ENCODE results near the gene GLDN.

The GLDN gene

GRCh38 chr15:51341366-51342226, at the start of gene GLDN:
Gene GLDN, plus strand, starts transcription at chr15:51341655. Its CDS starts 30 bp downstream, at chr15:51341685.
- peak; percentile 66 for DNase-seq

GRCh38 chr15:51298620-51299019, 42.8 kb upstream of the GLDN start:
- DNase-seq: no peak

- DNase-seq: no peak
Measured at GRCh38 chr15:51299187-51300015, 42.1 kb upstream of the GLDN start.

GRCh38 chr15:51302480-51302879, 39.0 kb upstream of the GLDN start:
- no peak for DNase-seq

GRCh38 chr15:51303462-51303980, 37.9 kb upstream of the GLDN start:
- DNase-seq: no peak

GRCh38 chr15:51307325-51307724, 34.1 kb upstream of the GLDN start:
- no peak for DNase-seq

GRCh38 chr15:51307811-51308210, 33.6 kb upstream of the GLDN start:
- DNase-seq: no peak

- DNase-seq: no peak
Measured at GRCh38 chr15:51310064-51310463, 31.4 kb upstream of the GLDN start.

GRCh38 chr15:51311510-51311909, 29.9 kb upstream of the GLDN start:
- DNase-seq: no peak

GRCh38 chr15:51312166-51313073, 29.0 kb upstream of the GLDN start:
- DNase-seq: no peak

- no peak for DNase-seq
Measured at GRCh38 chr15:51313074-51313393, 28.4 kb upstream of the GLDN start.

- no peak for DNase-seq
Measured at GRCh38 chr15:51313644-51314280, 27.7 kb upstream of the GLDN start.

- DNase-seq: no peak
Measured at GRCh38 chr15:51314391-51315337, 26.8 kb upstream of the GLDN start.

GRCh38 chr15:51315726-51316125, 25.7 kb upstream of the GLDN start:
- DNase-seq: no peak

GRCh38 chr15:51316636-51317035, 24.8 kb upstream of the GLDN start:
- DNase-seq: no peak

- DNase-seq: no peak
Measured at GRCh38 chr15:51318382-51319150, 22.9 kb upstream of the GLDN start.

GRCh38 chr15:51319539-51319938, 21.9 kb upstream of the GLDN start:
- no peak for DNase-seq

GRCh38 chr15:51320843-51321242, 20.6 kb upstream of the GLDN start:
- DNase-seq: no peak

- DNase-seq: no peak
Measured at GRCh38 chr15:51321316-51321715, 20.1 kb upstream of the GLDN start.

- DNase-seq: peak; percentile 62
Measured at GRCh38 chr15:51322621-51323296, 18.7 kb upstream of the GLDN start.

All from femur (tissue), 1 donor.